ENCODE data around the gene SLC25A13.

Gene SLC25A13

DNA sequence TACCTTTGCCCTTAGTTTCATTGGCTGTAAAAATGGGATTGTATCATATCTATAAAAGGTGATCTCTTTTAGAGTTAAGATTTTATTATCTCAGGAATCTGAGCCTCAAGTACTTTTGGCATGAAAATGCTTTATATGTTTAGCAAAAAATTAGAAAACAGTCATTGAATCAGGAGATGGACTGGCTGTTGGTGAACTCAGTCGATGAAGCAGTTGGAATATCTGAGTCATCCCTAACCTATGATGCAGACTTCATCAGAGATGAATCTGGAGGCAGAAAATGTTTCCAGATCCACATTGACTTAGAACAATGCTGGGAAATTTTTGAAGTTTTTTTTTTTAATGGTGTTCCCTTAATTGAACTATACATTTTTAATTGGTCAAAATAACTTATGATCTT, 228.5 kb downstream of the SLC25A13 start:
- DNase-seq (ENCODE audit: low read depth, low spot score): no peak

DNA sequence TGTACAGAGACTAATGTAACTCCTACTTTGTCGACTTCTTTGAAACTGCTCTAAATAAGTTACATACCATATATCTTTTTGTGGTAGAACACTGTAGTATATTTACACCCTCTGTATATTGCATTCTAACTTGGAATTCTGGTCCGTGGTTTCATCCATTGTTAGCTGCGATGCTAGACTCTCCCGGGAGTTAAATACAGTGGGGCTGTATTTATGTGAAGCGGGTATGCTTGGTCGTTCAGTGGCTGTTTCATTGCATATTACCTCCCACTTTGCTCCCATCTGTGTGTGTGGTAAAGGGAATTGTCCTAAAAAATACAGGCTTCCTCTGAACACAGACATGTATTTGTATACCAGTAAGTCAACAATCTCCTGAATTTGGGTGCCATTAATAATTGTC, 231.1 kb downstream of the SLC25A13 start:
- DNase-seq (ENCODE audit: low read depth, low spot score): no peak

DNA sequence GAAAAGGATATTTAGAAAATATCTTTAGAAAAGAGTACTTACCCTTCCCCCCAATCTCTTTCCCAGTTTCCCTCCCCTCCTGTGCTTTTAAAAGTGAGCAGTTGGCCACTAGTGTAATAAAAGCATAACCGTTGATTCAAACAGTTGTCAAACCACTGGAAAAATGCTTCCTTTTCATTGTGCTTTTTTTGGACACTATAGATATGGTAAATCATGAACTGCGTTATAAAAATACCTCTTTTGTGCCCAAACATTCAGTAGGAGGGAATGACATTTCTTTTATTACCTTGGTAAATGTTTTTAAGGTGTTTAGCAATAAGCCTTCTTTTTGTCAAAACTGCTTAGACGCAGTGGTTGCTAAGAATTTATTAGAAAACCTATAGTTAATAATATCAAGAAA, 232.4 kb downstream of the SLC25A13 start:
- no peak for DNase-seq (ENCODE audit: low read depth, low spot score)

GRCh38 chr7:96088579-96088978, 233.3 kb downstream of the SLC25A13 start:
- no peak for DNase-seq (ENCODE audit: low read depth, low spot score)

GRCh38 chr7:96085953-96086352, 235.9 kb downstream of the SLC25A13 start:
- DNase-seq (ENCODE audit: low read depth, low spot score): no peak

DNA sequence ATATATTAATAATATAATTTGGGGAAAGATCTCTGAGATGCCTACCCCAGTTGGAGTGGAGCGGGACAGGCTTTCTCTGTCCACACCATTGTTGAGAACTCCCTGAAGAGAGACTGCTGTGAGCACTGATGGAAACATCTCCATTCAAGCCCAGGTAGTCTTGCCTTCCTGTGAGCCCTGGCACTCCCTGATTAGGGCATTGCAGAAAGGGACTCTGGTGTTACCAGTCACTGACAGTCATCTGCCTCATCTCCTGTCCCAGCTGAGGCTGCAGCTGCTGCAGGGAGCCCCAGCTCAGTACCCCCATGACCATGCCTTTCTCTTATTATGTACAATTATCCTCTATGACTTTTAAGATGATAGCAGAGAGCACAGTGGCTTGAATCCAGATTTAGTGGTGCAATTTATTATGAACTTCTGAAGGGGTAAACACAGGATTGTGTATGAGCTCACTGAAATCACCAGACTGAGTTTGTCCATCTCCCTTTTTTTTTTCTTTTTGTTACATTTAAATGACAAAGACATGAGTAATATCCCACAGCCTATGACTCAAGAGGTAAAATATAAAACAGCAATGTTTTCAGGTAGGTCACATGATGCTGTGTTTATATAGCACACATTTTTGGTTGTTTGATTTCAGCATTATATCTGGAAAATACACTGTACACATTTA, 236.9 kb downstream of the SLC25A13 start:
- no peak for DNase-seq (ENCODE audit: low read depth, low spot score)

DNA sequence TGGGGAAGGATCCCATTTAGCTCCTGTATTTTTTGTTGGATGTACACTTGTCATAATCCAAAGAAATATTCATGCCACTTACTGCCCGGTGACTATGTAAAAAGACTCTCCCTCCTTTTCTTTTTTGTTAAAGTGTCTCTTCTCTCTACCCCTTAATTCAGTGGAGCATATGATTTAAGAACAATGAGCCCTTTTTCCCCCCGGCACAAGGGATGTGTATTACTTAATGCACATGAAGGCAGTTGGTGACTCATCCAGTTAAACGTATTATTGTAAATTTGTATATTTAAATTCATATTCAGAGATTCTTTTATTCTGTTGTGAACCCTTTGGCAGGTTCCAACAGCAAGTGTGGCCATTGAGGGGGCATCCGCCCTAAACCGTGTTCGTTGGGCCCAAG, 241.9 kb downstream of the SLC25A13 start:
- DNase-seq (ENCODE audit: low read depth, low spot score): no peak

DNA sequence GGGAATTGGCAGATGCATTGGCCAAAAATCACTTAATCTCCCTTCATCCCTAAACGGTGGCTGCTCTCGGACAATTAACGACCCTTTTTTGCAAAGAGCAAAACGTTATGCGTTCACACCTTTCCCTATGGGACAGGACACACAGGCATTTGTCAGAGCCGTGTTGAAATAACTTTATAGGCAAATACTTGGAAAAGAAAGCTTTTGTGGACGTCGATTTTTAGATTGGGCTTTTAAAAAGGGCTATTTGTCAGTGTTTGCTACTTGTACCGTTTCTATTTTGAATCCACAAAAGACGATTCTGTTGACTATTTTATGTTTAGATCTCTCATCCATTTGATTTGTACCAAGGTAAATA, 245.6 kb downstream of the SLC25A13 start:
- DNase-seq (ENCODE audit: low read depth, low spot score): no peak

DNA sequence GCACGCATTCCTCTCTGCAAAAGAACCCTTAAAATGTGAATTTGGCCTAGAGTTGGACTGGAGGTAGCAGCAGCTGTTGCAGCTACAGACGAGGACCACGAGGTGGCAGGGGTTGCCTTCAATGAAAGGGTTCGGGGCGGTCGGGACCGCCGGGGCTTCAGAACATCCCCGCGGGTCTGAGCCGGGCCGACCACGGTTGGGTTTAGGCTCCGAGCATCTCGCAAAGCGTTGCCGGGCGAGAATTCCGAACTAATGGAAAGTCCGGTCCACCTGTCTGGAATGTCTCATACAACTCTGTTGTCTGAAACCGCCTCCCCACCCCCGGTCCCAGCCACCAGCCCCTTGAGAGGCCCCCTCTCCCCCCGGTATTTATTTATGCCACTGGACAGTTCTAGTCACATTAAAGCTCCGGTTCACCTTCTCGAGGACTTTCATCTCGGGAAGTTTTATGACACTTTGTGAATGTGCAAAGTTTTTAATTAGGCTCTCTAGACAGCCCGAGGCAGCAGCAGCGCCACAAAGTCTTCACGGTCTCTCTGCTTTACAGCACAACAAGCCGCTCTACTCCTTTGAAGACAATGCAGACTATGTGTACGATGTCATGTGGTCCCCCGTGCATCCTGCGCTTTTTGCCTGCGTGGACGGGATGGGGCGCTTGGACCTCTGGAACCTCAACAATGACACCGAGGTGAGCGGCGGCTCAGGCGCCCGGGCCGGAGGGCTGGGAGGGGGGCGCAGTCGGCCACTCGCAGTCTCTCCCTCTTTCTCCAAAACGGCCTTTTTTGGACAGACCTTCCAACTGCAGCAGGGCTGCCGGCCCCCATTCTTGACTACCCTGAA, 246.2 kb downstream of the SLC25A13 start:
- DNase-seq (ENCODE audit: low read depth, low spot score): peak; percentile 4

DNA sequence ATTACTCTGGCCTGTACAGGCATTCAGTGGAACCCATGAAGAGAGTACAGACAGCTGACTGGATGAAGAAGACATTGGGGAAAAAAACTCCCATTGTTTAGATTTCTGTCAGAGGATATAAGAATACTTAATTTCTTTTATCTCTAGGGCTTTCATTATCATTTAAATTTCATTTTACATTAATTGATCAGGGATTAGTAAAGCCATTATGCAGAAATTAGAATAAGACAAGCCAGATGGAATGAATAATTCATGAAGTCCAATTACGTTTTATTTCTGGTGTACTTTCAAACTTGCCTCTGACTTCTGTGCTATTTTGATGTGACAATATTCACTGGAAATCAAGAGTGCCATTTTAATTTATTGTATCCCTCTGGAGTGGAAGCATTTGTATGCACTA, 247.0 kb downstream of the SLC25A13 start:
- no peak for DNase-seq (ENCODE audit: low read depth, low spot score)

Measured in activated naive CD8-positive, alpha-beta T cell treated with anti-CD3 and anti-CD28 coated beads, Interleukin-2, amount 50 U/mL, for 16 hours (primary cell).